ENCODE results near the gene SLC12A7.

- TF ChIP-seq POLR2A (IDR thresholded peaks at IDR 0.05) = no peak
- TF ChIP-seq, protein P1, sequence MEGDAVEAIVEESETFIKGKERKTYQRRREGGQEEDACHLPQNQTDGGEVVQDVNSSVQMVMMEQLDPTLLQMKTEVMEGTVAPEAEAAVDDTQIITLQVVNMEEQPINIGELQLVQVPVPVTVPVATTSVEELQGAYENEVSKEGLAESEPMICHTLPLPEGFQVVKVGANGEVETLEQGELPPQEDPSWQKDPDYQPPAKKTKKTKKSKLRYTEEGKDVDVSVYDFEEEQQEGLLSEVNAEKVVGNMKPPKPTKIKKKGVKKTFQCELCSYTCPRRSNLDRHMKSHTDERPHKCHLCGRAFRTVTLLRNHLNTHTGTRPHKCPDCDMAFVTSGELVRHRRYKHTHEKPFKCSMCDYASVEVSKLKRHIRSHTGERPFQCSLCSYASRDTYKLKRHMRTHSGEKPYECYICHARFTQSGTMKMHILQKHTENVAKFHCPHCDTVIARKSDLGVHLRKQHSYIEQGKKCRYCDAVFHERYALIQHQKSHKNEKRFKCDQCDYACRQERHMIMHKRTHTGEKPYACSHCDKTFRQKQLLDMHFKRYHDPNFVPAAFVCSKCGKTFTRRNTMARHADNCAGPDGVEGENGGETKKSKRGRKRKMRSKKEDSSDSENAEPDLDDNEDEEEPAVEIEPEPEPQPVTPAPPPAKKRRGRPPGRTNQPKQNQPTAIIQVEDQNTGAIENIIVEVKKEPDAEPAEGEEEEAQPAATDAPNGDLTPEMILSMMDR (IDR thresholded peaks at IDR 0.05) = no peak
These were observed 78.7 kb downstream of the SLC12A7 start for GRCh38 chr5:1033178-1033577.
